ENCODE results near the gene RBP2. TPM values are rescaled to one million over a fixed set of nuclear protein-coding genes. Genes with fewer than 3 reads are reported as not detected.
A peak's percentile ranks its signal among the peaks of the same experiment; 100 is the strongest.

The RBP2 gene
- total RNA-seq, 2 donors from 2014 or later = not detected

DNA sequence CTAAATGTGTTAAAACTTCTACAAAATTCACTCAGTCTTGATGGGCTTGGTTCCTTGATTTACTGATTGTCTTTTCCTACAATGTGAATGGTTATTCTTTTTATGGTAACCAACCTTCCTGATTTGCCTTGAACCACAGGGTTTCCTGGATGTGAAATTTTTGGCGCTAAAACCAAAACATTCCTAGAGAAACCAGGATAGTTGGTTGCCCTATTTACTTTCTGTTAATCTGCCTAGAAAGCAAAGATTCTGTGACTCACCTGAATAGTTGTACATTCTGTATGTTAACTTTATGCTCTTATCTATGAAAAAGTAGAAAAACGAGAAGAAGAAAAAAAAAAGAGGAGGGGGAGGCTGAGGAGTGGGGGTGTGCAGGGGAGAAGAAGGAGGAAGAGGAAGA lies 23.2 kb upstream of the RBP2 start:
- TF ChIP-seq CTCF (conservative IDR thresholded peaks at IDR 0.05) = no peak
- DNase-seq = no peak
- no peaks in the 10 kb centered on the region for H3K27me3 ChIP-seq (ENCODE audit: control insufficient read depth, insufficient read depth, low read length, poor library complexity, severe bottlenecking)
- H3K36me3 Mint-ChIP-seq (ENCODE audit: low read depth) = peaks cover 3% of the 10 kb centered on the region
- H3K27me3 Mint-ChIP-seq (ENCODE audit: insufficient read depth) = no peaks in the 10 kb centered on the region
- peaks cover 8% of the 10 kb centered on the region for H3K4me1 Mint-ChIP-seq
- H3K27ac ChIP-seq (ENCODE audit: low read depth, low read length) = no peak overlapping the region
- WGBS, 2 experiments (ENCODE audit: insufficient coverage in 1 of 2, insufficient read length in 1 of 2) = 83 to 100% methylated on average over 1 to 2 of the region's 2 CpGs
- H3K9ac ChIP-seq (ENCODE audit: extremely low read depth, low read length, poor library complexity, severe bottlenecking) = no peak overlapping the region
- no peaks in the 10 kb centered on the region for H3K36me3 ChIP-seq (ENCODE audit: control insufficient read depth, insufficient read depth, low read length)
- H3K4me3 ChIP-seq (ENCODE audit: low read length) = no peak overlapping the region
- H3K4me1 ChIP-seq (ENCODE audit: control insufficient read depth, insufficient read depth, low read length) = no peaks in the 10 kb centered on the region
- peaks cover 5% of the 10 kb centered on the region for H3K9me3 ChIP-seq (ENCODE audit: control insufficient read depth, low read length)
- no peak overlapping the region for H3K27ac Mint-ChIP-seq
- H3K9me3 Mint-ChIP-seq = peaks cover 10% of the 10 kb centered on the region
- H3K4me3 Mint-ChIP-seq = no peak overlapping the region

GRCh38 chr3:139493826-139494385 lies 17.6 kb upstream of the RBP2 start:
- no peak overlapping the region for H3K27ac Mint-ChIP-seq
- H3K9me3 Mint-ChIP-seq = peaks cover 15% of the 10 kb centered on the region
- Histone ChIP-seq H3K9me3 (ENCODE audit: control insufficient read depth, low read length) (peaks cover 5% of the 10 kb centered on the region), H3K9ac (ENCODE audit: extremely low read depth, low read length, poor library complexity, severe bottlenecking) (no peak overlapping the region), H3K27me3 (ENCODE audit: control insufficient read depth, insufficient read depth, low read length, poor library complexity, severe bottlenecking) (no peaks in the 10 kb centered on the region), H3K4me1 (ENCODE audit: control insufficient read depth, insufficient read depth, low read length) (peaks cover 4% of the 10 kb centered on the region), H3K36me3 (ENCODE audit: control insufficient read depth, insufficient read depth, low read length) (no peaks in the 10 kb centered on the region), H3K27ac (ENCODE audit: low read depth, low read length) (no peak overlapping the region), H3K4me3 (ENCODE audit: low read length) (no peak overlapping the region)
- H3K4me1 Mint-ChIP-seq = peaks cover 8% of the 10 kb centered on the region
- peaks cover 11% of the 10 kb centered on the region for H3K36me3 Mint-ChIP-seq (ENCODE audit: low read depth)
- no peak overlapping the region for H3K4me3 Mint-ChIP-seq
- DNase-seq = no peak
- WGBS, 2 experiments (ENCODE audit: insufficient coverage in 1 of 2, insufficient read length in 1 of 2) = 87 to 95% methylated on average over 4 to 6 of the region's 6 CpGs
- H3K27me3 Mint-ChIP-seq (ENCODE audit: insufficient read depth) = no peaks in the 10 kb centered on the region
- TF ChIP-seq CTCF (conservative IDR thresholded peaks at IDR 0.05) = no peak

DNA sequence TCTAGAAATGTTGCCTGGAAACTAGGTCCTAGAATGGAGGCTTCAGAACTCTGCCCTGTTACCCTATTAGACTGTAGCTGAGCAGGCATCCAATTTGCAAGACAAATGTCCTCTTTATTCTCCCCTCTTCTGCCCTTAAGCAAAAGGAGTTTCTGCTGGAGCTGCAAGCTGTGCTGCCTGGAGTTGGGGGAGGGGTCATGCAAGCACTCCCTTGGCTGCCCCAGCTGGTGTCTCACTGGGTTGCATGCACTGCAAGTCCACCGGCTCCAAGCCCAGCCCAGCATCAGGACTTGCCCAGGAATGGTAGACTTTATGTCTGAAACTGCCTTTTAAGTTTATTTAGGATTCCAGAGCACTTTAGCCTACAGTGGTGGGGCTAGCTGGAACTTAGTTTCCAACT lies 15.7 kb upstream of the RBP2 start:
- Histone ChIP-seq H3K27me3 (ENCODE audit: control insufficient read depth, insufficient read depth, low read length, poor library complexity, severe bottlenecking) (no peaks in the 10 kb centered on the region), H3K9me3 (ENCODE audit: control insufficient read depth, low read length) (peaks cover 5% of the 10 kb centered on the region), H3K27ac (ENCODE audit: low read depth, low read length) (no peak overlapping the region), H3K4me1 (ENCODE audit: control insufficient read depth, insufficient read depth, low read length) (peaks cover 4% of the 10 kb centered on the region), H3K4me3 (ENCODE audit: low read length) (no peak overlapping the region), H3K36me3 (ENCODE audit: control insufficient read depth, insufficient read depth, low read length) (no peaks in the 10 kb centered on the region), H3K9ac (ENCODE audit: extremely low read depth, low read length, poor library complexity, severe bottlenecking) (no peak overlapping the region)
- Mint-ChIP-seq H3K4me3 (no peak overlapping the region), H3K4me1 (peaks cover 8% of the 10 kb centered on the region), H3K27me3 (ENCODE audit: insufficient read depth) (peaks cover 3% of the 10 kb centered on the region), H3K27ac (no peak overlapping the region), H3K9me3 (peaks cover 15% of the 10 kb centered on the region), H3K36me3 (ENCODE audit: low read depth) (peaks cover 11% of the 10 kb centered on the region)
- peak; percentile 71 for DNase-seq
- no peak for TF ChIP-seq CTCF (conservative IDR thresholded peaks at IDR 0.05)
- 43 to 76% methylated on average over 1 of the region's 1 CpG for WGBS, 2 experiments (ENCODE audit: insufficient coverage in 1 of 2, insufficient read length in 1 of 2)
